Osteocyte (in vitro differentiated cells): ENCODE measurements around the gene VMAC. TPM values are rescaled to one million over a fixed set of nuclear protein-coding genes. Genes with fewer than 3 reads are reported as not detected.

Experiments
- DNase-seq: peaks from one replicate; pipeline ENCODE4 v3.0.0; 2021; ENCODE audit warnings: mixed read lengths; ENCODE audit not compliant: unreplicated experiment; ENCODE audit errors: extremely low spot score
- H3K27ac Mint-ChIP-seq: one replicate; pipeline ENCODE4 v1.8.0; 2021; ENCODE audit warnings: mild to moderate bottlenecking, mixed read lengths; ENCODE audit not compliant: unreplicated experiment
- H3K27me3 Mint-ChIP-seq: one replicate; pipeline ENCODE4 v1.8.0; 2021; ENCODE audit warnings: mixed read lengths; ENCODE audit not compliant: unreplicated experiment
- H3K36me3 Mint-ChIP-seq: one replicate; pipeline ENCODE4 v1.8.0; 2021; ENCODE audit warnings: mixed read lengths; ENCODE audit not compliant: unreplicated experiment
- H3K4me1 Mint-ChIP-seq: one replicate; pipeline ENCODE4 v1.8.0; 2021; ENCODE audit warnings: mixed read lengths; ENCODE audit not compliant: unreplicated experiment
- H3K4me3 Mint-ChIP-seq: one replicate; pipeline ENCODE4 v1.8.0; 2021; ENCODE audit warnings: mild to moderate bottlenecking, moderate library complexity, mixed read lengths; ENCODE audit not compliant: unreplicated experiment
- H3K9me3 Mint-ChIP-seq: one replicate; pipeline ENCODE4 v1.8.0; 2021; ENCODE audit warnings: mixed read lengths; ENCODE audit not compliant: unreplicated experiment
- CTCF ChIP-seq: fragments of 200-600 bp; sonication (generic); IDR thresholded peaks from 2 replicates; pipeline ENCODE4 v1.5.0; 2021; ENCODE audit warnings: antibody characterized with exemption, mild to moderate bottlenecking, moderate library complexity
- total RNA-seq: library from RNA; stranded (reverse); gene quantifications from 2 replicates; pipeline ENCODE4 v1.2.1, GENCODE V29; 2021

VMAC gene
- total RNA-seq, 1 donor from 2014 or later, result 10.7 TPM

- Mint-ChIP-seq H3K9me3 (no peaks in the 10 kb centered on the region), H3K4me3 (no peak overlapping the region), H3K36me3 (peaks cover 17% of the 10 kb centered on the region), H3K27ac (peak overlapping the region; percentile 34), H3K27me3 (no peaks in the 10 kb centered on the region), H3K4me1 (peaks cover 56% of the 10 kb centered on the region)
- no peak for DNase-seq
- no peak for TF ChIP-seq CTCF
Measured at GRCh38 chr19:5948752-5949564, 44.3 kb downstream of the VMAC start.

- Mint-ChIP-seq H3K27me3 (no peaks in the 10 kb centered on the region), H3K4me1 (peaks cover 62% of the 10 kb centered on the region), H3K9me3 (no peaks in the 10 kb centered on the region), H3K36me3 (peaks cover 17% of the 10 kb centered on the region), H3K4me3 (no peak overlapping the region), H3K27ac (no peak overlapping the region)
- DNase-seq, result no peak
- no peak for TF ChIP-seq CTCF
Measured at GRCh38 chr19:5949792-5950305, 45.2 kb downstream of the VMAC start.

GRCh38 chr19:5950741-5951140, 46.1 kb downstream of the VMAC start:
- TF ChIP-seq CTCF, result no peak
- Mint-ChIP-seq H3K9me3 (no peaks in the 10 kb centered on the region), H3K27me3 (no peaks in the 10 kb centered on the region), H3K27ac (no peak overlapping the region), H3K4me1 (peaks cover 69% of the 10 kb centered on the region), H3K4me3 (no peak overlapping the region), H3K36me3 (peaks cover 10% of the 10 kb centered on the region)
- DNase-seq, result no peak

- peak overlapping the region; percentile 39 for H3K27ac Mint-ChIP-seq
- no peak for TF ChIP-seq CTCF
- no peak overlapping the region for H3K4me3 Mint-ChIP-seq
- H3K9me3 Mint-ChIP-seq, result no peaks in the 10 kb centered on the region
- H3K4me1 Mint-ChIP-seq, result peaks cover 75% of the 10 kb centered on the region
- DNase-seq, result no peak
- H3K36me3 Mint-ChIP-seq, result peaks cover 10% of the 10 kb centered on the region
- no peaks in the 10 kb centered on the region for H3K27me3 Mint-ChIP-seq
Measured at GRCh38 chr19:5951338-5951861, 46.7 kb downstream of the VMAC start.
